Dermis blood vessel endothelial cell (primary cell): Measurements from ENCODE around the gene FOXS1. TPM values are rescaled to one million over a fixed set of nuclear protein-coding genes. Genes with fewer than 3 reads are reported as not detected.
A peak's percentile ranks its signal among the peaks of the same experiment; 100 is the strongest.
"Not testable (repeated sequence)": the region's sequence is repeated elsewhere in the genome, so short reads cannot be mapped to it uniquely, and the experiment has no call there.

Source experiments
- DNase-seq: peaks from one replicate; pipeline ENCODE4 v3.0.0; 2010
- total RNA-seq: library from RNA; depleted of rRNA; stranded (reverse); fragments of >200 nt; gene quantifications from 2 replicates; pipeline ENCODE4 v1.2.3, GENCODE V29; 2014

FOXS1 gene
- total RNA-seq, 1 donor from 2014 or later = not detected

- no peak for DNase-seq
These were observed 24.0 kb downstream of the FOXS1 start for GRCh38 chr20:31821427-31821826.

- no peak for DNase-seq
These were observed 25.2 kb downstream of the FOXS1 start for GRCh38 chr20:31820228-31820627.

DNA sequence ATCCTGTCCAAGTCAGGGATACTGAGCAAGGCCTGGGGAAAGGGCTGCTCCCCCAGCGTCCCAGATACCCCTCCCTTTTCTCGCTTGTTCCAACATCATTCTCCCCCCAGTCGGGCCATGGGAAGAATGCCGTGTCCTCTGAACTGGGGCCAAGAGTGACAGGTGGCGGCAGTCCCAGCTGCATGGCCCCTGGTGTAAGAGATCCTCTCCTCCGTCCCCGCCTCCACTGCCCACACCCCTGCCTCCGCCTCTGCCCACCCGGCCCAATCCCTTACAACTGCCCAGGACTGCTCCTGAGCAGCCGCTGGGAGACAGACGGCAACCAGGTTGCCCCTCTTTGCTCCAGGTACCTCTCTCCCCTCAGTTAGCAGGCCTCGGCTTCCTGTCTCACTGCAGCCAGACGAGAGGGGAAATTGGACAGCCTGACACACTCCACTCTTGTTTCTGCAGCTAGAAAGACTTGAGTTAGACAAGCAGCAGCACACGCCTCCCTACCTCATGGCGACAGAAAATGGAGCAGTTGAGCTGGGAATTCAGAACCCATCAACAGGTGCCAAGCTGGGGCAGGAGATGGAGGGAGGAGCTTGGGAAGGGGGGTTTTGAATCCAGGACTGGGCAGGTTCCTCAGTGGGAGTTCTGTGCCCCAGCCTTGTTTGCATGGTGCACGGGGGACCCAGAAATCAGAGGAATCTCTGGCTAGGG lies 26.2 kb downstream of the FOXS1 start, which contains the start of gene MYLK2:
Gene MYLK2 (plus strand): TSS at position 274 of the 702 bp plus-strand sequence. CDS start 225 bp downstream, at position 499.
- DNase-seq = no peak

GRCh38 chr20:31818376-31818908 lies 27.0 kb downstream of the FOXS1 start:
- no peak for DNase-seq

- DNase-seq = no peak
These were observed 27.9 kb downstream of the FOXS1 start for GRCh38 chr20:31817461-31817860.

DNA sequence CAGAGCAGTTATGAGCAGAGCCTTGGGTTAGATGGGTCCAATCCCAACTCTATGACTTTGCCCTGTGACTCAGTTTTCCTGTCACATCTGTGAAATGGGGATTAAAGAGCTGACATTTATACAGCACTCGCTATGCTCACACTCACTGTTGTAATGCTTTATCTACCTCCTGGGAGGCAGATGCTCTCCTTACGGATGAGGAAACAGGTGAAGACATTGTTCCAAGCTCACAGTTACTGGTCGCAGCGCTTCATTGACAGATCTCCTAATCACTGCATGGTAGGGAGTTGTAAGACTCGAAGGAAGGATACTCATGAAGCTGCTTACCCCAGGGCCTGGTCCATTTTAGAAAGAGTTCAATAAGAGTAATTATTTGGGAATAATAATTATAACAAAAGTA lies 29.2 kb downstream of the FOXS1 start:
- no peak for DNase-seq

- no peak for DNase-seq
These were observed 29.8 kb downstream of the FOXS1 start for GRCh38 chr20:31815408-31816188.

DNA sequence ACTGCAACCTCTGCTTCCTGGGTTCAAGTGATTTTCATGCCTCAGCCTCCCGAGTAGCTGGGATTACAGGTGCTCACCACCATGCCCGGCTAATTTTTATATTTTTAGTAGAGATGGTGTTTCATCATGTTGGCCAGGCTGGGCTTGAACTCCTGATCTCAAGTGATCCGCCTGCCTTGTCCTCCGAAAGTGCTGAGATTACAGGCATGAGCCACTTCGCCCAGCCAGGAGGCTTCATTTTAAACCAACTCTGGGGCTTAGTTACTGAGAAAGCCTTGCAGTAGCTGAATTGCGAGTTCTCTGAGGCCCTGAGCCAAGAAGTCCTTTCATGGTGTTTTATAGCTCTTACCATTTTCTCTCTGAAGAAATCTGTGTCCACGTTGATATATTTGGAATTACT lies 31.3 kb downstream of the FOXS1 start:
- DNase-seq = not testable (repeated sequence)

- no peak for DNase-seq
These were observed 31.8 kb downstream of the FOXS1 start for GRCh38 chr20:31813611-31814010.

DNA sequence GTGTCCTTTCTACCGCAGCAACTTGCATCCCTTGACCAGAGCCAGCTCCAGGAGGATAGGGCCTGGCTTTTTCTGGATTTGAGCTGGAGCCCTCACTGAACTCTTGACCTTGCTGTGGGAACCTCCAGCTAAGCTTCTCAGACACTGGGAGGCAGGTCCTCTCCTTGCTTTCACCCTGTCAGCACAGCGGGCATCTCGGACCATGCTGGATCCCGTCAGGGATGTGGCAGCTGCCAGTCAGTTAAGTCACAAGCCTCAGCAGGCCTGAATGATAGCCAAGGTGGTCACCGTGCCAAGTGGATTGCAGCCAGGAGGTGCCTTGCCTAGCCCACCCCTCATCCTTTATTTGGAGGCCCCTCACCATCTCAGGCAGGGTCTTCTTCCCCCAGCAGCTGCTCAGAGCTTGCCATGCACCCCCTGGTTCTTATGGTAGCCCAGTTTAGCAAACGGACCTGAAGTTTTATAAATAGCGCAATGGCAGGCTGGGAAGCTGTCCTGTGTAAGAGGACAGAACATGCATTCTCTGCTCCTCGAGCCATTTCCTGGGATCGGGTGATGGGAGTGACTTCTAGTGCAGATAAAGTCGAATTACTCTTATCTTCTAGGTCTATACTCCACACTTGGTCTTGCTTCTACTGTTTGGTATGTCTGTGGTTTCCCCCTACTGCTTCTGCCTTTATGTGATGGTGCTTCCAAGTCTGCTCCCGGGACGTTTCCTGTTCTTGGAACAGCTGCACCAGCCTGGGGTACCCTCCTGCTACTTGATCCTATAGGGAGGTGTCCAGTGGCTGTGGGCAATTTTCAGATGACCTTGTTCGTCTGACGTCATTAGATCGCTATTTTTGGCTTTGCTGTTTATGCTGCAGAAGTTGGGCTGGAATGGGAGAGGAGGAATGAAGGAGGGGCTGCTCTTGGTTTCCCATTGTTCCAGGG lies 33.3 kb downstream of the FOXS1 start:
- peak; percentile 56 for DNase-seq

GRCh38 chr20:31811198-31811597 lies 34.2 kb downstream of the FOXS1 start:
- DNase-seq = no peak

DNA sequence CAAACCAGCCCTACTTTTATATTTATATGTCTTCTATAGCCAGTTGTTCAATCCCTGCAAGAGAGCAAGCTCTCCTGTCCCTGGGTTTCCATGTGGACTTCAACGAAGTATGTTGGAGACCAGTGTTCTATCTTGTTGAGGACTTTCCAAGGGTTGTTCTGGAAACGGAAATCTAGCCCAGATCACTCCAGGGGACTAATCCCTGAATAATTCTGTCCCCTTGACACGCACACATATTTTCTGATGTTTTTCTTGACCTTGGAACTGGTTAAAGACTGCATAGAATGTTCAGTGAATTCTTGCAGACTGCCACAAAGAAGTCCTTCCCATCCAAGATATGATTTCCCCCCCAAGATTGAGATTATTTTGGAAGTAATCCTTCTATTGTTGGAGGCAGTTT lies 35.7 kb downstream of the FOXS1 start:
- no peak for DNase-seq

- DNase-seq = no peak
These were observed 36.9 kb downstream of the FOXS1 start for GRCh38 chr20:31808481-31808880.

DNA sequence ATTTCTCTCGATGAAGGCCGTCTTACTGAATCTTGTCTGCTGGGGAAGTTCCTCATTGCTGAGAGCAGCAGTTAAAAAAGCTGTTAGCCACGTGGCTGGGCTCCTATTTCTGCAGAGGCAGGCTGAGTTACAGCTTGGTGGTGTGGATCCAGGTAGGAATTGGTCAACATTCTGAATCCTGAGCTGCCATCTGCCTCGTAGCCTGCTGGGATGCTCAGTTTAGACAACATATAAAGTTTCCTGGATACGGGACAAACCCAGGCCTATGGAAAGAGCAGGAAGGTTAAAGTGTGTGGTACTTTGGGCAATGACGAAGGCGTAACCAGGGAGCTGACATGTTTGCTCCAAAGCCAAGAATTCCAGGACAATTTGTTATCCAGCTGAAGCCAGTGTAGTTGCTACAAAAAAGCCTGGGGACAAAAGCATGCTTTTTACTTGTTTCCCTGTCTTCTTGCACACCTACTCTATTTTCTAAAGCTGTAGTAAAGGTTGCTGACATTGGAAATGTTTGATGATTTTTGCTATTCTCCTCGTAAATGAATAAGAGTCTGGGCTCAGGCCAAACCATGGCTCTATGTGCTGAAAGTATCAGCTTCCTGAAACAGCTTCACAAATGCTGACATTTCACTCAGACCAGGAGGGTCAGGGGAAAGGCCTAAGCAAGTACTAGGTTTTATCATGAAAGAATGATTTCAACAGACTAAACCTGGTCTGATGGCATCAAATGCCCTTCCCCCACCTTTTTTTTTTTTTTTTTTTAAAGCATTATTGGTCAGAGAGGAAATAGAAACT lies 38.6 kb downstream of the FOXS1 start:
- no peak for DNase-seq

DNA sequence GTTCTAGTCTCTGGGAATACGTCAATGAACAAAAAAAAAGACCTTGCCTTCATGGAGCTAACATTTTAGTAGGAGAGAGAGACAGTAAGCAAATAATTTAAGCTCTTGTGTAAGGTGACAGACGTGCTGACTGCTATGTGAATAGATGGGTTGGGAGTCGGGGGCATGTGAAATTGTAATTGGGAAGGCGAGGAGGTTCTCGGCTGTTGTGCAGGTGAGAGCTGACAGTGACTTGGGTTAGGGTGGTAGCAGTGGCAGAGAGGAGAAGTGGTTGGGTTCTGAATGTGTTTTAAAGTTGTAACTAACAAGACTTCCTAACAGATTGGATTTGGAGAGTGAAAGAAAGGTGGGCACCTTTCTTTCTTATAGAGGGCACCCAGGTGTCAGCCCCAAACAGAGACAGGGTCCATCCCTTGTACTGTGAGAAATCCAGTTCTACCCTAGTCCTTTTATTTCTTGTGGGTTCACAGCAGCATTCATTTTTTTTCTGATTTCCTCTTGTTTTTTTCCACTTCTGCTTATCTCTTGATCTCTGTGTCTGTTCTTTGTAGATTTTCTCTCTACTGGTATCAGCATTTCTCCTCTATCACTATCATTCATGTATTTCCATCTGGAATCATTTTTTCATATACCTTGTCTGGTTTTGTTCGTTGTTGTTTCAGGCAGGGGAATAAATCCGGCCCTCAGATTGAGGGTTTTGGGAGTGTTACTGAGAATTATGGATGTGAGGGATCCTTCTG lies 41.7 kb downstream of the FOXS1 start:
- no peak for DNase-seq

DNA sequence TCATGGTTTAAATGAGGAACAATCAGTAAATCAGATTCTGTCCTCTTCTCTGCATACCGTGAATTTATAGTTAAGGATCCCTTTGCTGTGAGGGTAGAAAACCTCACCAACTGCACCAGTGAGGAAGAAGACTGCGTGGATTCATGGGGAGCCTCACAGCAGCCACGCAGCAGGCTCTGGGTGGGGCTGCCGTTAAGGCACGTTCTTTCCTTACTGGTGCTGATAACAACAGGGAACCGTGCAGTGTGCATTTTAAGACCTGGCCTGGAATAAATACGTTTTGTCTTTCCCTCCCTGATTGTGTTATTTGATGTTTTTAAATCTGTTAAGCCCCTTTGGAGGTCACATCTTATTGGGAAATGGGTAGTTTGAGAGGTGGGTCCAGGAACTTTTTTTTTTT lies 43.9 kb downstream of the FOXS1 start:
- no peak for DNase-seq

- DNase-seq = no peak
These were observed 48.0 kb downstream of the FOXS1 start for GRCh38 chr20:31797364-31797763.
